Kidney tubule cell (primary cell): ENCODE data around the gene ARL16.

ENCODE experiments used
- DNase-seq: peaks from one replicate; pipeline ENCODE4 v3.0.0-alpha.2; 2018; ENCODE audit warnings: low spot score

Gene ARL16

GRCh38 chr17:81712468-81713003 lies 28.9 kb upstream of the ARL16 start:
- peak; percentile 50 for DNase-seq

DNA sequence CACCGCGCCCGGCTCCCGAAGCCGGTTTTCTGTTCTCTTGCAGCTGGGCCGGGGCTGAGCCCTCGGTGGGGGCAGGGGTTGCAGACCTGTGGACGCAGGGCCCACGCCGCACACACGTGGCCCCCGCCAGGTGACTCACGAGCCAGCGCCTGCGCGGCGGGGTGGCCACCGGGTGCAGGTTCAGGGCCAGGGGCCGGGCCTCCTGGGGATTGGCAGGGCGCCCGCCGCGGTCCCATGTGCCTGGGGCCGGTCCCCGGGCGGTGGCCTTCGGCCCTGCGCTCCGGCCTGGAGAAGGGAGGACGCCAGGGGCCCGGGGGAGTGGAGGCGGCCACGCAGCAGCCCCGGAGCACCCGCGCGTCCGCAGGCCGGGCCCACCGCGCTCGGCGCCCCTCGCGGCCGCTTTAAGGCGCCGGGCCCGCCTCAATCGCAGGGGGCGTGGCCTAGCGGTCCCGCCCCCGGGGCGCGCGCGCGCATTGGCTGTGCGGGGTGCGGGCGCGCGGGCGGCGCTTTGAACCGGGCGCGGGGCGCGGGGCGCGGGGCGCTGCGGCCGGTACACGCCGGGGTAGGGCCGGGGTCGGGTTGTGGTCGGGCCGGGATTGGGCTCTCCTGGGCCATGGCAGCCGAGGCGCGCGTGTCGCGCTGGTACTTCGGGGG lies 28.3 kb upstream of the ARL16 start, which contains the start of gene SLC25A10:
SLC25A10 (plus strand) TSS at position 471 of the 654 bp plus-strand sequence; CDS start at position 614, 143 bp downstream.
- DNase-seq: peak; percentile 95

GRCh38 chr17:81710514-81711308 lies 27.1 kb upstream of the ARL16 start:
- peak; percentile 30 for DNase-seq

DNA sequence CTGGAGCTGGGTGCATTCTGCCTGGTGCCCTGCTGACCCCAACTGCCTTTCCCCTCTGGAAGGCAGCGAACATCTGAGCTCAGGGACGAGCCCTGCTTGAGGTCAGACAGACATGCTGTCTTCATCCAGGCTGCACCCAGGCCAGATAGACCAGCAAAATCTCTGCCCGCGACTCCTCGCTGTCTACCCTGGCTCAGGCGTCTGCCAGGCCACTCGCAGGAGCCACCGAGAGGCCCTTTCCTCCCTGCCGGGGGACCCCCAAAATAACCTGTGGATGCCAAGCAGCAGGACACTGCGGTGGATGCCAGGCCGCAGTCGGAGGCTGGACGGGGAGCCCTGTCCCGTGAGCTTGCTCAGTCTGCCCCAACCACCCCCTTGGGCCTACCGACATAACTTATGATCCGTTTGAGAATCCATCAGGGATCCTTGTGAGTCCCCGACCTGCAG lies 25.2 kb upstream of the ARL16 start:
- DNase-seq: no peak

DNA sequence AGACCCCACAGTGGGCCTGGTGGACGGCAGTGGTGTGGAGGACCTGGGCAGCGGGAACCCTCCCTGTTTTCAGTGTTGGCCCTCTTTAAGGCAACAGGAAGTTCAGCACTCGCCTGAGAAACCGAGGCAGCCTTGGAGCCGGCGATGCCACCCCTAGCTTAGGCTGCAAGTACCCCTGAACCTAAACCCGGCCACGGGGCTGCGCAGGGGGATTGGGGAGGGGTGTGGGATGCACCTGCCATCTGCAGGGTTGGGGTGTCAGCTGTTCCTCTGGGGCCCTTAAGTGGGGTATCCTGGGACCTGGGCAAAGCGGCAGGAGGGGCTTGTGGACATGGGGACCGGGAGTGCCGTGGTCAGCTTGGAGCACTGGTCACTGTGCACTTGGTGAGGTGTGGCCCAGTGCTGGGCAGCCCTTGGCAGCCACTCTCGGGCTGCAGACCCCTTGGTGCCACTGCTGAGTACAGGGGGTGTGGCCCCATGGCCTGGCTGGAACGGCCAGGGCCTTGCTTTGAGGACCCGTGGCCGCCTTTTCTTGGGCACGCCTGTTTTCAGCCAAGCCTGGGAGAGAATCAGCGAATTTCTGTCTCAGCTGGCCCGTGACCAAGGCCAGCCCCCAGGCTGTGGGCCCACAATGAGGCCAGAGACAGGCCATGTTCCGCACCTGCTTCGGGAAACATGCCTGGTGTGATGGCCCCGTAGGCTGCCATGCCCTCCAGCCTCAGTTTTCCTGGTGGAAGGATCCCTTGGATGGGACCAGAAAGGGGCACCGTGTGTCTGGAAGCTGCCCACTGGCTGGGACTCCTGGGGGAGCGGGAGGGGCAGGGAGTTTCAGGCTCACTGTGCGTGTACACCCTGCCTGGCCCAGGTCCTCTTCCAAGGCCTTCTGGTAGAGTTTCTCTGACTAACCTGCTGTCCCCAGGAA lies 24.4 kb upstream of the ARL16 start:
- DNase-seq: no peak

GRCh38 chr17:81706757-81707624 lies 23.4 kb upstream of the ARL16 start:
- DNase-seq: no peak

- DNase-seq: no peak
Measured at GRCh38 chr17:81706232-81706611, 22.6 kb upstream of the ARL16 start.

GRCh38 chr17:81705518-81706231 lies 22.1 kb upstream of the ARL16 start:
- no peak for DNase-seq

DNA sequence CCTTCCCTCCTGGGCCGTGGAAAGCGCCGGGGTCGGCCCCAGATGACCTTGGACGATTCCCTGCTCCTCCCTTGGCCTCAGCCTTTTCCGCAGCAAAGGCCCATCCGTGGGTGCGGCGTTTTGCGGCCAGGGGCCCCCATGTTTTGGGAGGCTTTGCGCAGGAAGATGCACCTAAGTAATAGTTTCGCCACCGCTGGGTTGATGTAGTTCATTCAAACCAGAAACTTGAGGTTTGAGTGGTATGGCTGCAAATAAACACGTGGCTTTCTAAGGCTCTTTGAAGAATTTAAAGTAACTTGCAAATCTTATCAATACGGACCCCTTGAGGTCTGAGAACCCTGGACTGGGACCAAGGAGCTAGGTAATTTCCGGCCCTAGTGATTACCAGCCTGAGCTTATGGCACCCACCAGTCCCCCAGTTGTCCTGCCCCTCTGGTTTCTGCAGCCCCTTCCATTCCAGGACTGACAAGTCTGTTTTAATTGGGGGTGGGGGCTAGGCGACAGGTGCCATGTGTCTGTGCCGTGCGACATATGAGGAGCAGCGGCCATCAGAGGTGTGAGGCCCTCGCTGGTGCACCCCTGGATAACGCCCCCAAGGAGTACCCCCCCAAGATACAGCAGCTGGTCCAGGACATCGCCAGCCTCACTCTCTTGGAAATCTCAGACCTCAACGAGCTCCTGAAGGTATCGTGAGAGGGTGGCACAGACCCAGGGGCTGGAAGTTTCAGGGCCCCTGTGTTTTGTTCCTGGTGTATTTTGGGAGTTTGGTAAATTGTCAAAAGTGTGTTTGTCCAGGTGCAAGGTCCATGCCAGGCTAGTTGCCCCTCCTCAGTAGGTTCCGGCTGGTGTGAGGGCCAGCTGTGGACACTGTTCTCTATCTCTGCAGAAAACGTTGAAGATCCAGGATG lies 20.4 kb upstream of the ARL16 start:
- DNase-seq: no peak

DNA sequence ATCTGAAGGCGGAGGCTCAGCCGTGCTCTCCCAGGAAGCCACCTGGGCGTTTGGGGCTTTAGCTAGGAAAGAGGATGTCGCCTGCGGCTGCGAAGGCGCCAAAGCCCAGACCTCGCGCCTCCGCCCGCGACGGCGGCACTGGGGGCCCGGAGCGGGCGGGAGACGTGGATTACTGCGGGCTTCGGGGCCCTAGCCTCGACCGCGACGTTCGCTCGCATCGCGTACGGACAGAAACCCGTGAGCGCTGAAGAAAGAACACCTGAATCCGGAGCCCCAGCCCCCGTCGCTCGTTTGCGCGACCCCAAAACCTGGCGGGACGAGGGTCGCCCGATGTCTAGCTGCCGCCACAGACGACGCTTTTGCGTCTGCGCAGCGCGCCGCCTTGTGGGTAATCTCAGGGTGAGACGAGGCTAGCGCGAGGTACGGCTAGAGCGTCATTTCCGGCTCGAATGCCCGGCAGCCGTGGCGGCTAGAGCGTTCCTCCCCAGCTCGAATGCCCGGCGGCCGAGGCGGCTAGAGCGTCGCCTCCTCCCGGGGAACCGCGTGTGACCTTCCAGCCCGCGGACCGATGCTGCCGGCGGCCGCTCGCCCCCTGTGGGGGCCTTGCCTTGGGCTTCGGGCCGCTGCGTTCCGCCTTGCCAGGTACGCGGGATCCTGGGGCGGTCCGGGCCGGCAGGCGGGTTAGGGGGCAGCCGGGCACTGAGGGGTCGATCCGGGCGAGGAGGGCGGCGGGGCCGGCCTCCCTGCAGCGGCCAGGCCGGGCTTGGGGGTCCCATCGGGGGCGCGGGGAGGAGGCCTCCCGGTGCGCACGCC lies 19.5 kb upstream of the ARL16 start, which contains the start of gene MRPL12:
MRPL12 (plus strand) TSS at position 434 of the 813 bp plus-strand sequence; CDS start at position 569, 135 bp downstream.
- peak; percentile 93 for DNase-seq

GRCh38 chr17:81701288-81702071 lies 17.9 kb upstream of the ARL16 start:
- peak; percentile 7 for DNase-seq

- DNase-seq: no peak
Measured at GRCh38 chr17:81700353-81701287, 17.0 kb upstream of the ARL16 start.

DNA sequence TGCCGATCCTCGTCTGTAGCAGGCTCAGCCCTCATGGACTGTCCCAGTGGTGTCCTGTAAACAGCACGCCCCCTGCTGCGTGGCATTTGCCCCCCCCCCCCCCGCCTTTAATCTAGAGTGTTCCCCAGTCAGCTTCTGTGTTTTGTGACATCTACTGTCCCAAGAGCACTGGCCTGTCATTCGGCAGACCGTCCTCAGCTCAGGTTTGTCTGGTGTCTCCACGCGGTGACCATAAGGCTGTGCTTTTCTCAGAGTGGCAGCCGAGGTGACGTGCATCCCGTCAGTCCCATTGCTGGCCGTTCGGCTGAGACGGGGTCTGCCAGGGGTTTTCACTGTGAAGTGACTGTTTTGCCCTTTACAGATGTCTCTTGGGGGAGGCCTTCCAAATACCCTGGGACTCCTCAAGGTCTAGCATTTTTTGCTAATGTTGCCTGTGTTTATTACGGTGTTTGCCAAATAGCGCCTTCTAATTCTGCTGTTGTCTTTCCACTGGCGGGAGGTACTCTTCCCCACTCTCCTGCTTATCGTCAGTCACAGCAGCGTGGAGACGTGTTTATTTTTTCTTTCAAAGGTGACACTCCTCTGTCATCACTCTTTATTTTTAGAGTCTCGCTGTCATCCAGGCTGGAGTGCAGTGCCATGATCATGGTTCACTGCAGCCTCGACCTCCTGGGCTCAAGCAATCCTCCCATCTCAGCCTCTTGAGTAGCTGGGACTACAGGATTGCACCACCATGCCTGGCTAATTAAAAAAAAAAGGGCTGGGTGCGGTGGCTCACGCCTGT lies 13.9 kb upstream of the ARL16 start:
- no peak for DNase-seq

GRCh38 chr17:81696218-81696941 lies 12.8 kb upstream of the ARL16 start:
- no peak for DNase-seq

GRCh38 chr17:81695801-81696200 lies 12.2 kb upstream of the ARL16 start:
- DNase-seq: no peak
